HL-60 (cell line): Measurements from ENCODE around the gene TCF25.

Source experiments
- DNase-seq, 2 experiments: peaks; one replicate each; pipeline ENCODE4 v3.0.0-alpha.2; 2010 to 2020; ENCODE audit warnings: low read depth in 1 of 2, low spot score in 1 of 2
- H3K27ac ChIP-seq: fragments of 250-450 bp; sonication (Bioruptor Pico); replicated peaks from 2 replicates; pipeline ENCODE4 v1.5.1; 2020; ENCODE audit warnings: mild to moderate bottlenecking, moderate library complexity
- H3K27me3 ChIP-seq: fragments of 250-450 bp; sonication (Bioruptor Pico); 2 replicates; pipeline ENCODE4 v1.5.1; 2021; ENCODE audit warnings: mild to moderate bottlenecking, moderate library complexity; ENCODE audit not compliant: insufficient read depth, poor library complexity, severe bottlenecking
- H3K4me3 ChIP-seq: replicated peaks from 2 replicates; pipeline ENCODE4 v1.5.1; 2011; ENCODE audit warnings: mild to moderate bottlenecking, control low read depth, low read length; ENCODE audit not compliant: insufficient read depth
- GABPA ChIP-seq: IDR thresholded peaks from 2 replicates; pipeline ENCODE4 v1.6.1; 2012; ENCODE audit warnings: low read depth
- POLR2AphosphoS5 ChIP-seq: IDR thresholded peaks from 2 replicates; pipeline ENCODE4 v1.6.1; 2012; ENCODE audit warnings: low read depth
- SPI1 ChIP-seq: IDR thresholded peaks from 2 replicates; pipeline ENCODE4 v1.6.1; 2012; ENCODE audit warnings: low read depth, mild to moderate bottlenecking, borderline replicate concordance
- TF ChIP-seq, protein P1 (sequence below): IDR thresholded peaks from 2 replicates; pipeline ENCODE4 v1.6.1; 2012; ENCODE audit warnings: low read depth; ENCODE audit not compliant: insufficient replicate concordance
- TF ChIP-seq, protein P2 (sequence below): IDR thresholded peaks from one replicate; pipeline ENCODE4 v1.5.1; 2011; ENCODE audit warnings: low read length, control low read depth, inconsistent platforms; ENCODE audit not compliant: insufficient read depth

TCF25 gene

DNA sequence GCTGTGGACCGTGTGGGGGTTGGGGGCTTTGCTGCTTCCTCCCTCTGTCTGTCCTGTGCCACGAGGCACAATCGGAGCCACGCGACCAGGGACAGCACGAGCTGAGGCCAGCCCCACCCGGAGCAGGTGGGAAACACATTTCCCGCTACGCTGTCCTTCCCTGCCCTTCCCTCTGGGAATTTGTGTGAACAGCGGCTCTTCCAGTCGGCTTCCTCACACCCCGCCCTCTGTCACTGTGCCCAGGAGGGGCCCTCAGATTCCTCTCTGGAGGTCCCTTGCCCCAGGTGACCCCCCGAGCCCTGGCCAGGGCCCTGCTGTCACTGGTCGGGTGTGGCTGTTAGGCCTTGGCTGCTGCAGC, 25.5 kb upstream of the TCF25 start:
- Histone ChIP-seq H3K27ac (no peak overlapping the region), H3K4me3 (no peak overlapping the region), H3K27me3 (no peaks in the 10 kb centered on the region)
- DNase-seq = no peak
- TF ChIP-seq, protein P1, sequence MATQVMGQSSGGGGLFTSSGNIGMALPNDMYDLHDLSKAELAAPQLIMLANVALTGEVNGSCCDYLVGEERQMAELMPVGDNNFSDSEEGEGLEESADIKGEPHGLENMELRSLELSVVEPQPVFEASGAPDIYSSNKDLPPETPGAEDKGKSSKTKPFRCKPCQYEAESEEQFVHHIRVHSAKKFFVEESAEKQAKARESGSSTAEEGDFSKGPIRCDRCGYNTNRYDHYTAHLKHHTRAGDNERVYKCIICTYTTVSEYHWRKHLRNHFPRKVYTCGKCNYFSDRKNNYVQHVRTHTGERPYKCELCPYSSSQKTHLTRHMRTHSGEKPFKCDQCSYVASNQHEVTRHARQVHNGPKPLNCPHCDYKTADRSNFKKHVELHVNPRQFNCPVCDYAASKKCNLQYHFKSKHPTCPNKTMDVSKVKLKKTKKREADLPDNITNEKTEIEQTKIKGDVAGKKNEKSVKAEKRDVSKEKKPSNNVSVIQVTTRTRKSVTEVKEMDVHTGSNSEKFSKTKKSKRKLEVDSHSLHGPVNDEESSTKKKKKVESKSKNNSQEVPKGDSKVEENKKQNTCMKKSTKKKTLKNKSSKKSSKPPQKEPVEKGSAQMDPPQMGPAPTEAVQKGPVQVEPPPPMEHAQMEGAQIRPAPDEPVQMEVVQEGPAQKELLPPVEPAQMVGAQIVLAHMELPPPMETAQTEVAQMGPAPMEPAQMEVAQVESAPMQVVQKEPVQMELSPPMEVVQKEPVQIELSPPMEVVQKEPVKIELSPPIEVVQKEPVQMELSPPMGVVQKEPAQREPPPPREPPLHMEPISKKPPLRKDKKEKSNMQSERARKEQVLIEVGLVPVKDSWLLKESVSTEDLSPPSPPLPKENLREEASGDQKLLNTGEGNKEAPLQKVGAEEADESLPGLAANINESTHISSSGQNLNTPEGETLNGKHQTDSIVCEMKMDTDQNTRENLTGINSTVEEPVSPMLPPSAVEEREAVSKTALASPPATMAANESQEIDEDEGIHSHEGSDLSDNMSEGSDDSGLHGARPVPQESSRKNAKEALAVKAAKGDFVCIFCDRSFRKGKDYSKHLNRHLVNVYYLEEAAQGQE = no peak
- no peak for TF ChIP-seq GABPA
- no peak for TF ChIP-seq SPI1
- TF ChIP-seq POLR2AphosphoS5 = no peak
- TF ChIP-seq, protein P2, sequence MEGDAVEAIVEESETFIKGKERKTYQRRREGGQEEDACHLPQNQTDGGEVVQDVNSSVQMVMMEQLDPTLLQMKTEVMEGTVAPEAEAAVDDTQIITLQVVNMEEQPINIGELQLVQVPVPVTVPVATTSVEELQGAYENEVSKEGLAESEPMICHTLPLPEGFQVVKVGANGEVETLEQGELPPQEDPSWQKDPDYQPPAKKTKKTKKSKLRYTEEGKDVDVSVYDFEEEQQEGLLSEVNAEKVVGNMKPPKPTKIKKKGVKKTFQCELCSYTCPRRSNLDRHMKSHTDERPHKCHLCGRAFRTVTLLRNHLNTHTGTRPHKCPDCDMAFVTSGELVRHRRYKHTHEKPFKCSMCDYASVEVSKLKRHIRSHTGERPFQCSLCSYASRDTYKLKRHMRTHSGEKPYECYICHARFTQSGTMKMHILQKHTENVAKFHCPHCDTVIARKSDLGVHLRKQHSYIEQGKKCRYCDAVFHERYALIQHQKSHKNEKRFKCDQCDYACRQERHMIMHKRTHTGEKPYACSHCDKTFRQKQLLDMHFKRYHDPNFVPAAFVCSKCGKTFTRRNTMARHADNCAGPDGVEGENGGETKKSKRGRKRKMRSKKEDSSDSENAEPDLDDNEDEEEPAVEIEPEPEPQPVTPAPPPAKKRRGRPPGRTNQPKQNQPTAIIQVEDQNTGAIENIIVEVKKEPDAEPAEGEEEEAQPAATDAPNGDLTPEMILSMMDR = no peak

DNA sequence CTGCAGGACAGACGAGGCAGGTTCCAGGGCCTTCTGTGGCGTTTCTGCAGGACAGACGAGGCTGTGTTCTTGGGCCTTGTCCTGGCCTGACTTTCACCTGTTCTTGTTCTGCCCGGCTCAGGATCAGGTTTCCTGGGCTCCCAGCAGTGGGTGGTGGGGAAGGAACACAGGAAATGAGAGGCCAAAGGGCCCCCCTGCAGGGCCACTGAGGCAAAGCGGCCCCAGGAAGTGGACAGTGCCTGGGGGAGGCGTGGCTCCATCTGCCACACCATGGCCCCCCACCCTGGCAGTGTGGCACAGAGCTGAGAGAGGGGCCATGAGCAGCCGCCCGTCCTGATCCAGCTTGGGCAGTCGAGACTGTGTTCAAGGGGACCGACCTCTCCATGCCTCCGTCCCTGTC, 24.4 kb upstream of the TCF25 start:
- DNase-seq = no peak
- H3K27me3 ChIP-seq = no peaks in the 10 kb centered on the region
- H3K27ac ChIP-seq = no peak overlapping the region
- TF ChIP-seq POLR2AphosphoS5 = no peak
- TF ChIP-seq, protein P1 = no peak
- TF ChIP-seq GABPA = no peak
- no peak for TF ChIP-seq SPI1
- TF ChIP-seq, protein P2 = no peak
- H3K4me3 ChIP-seq = no peak overlapping the region

DNA sequence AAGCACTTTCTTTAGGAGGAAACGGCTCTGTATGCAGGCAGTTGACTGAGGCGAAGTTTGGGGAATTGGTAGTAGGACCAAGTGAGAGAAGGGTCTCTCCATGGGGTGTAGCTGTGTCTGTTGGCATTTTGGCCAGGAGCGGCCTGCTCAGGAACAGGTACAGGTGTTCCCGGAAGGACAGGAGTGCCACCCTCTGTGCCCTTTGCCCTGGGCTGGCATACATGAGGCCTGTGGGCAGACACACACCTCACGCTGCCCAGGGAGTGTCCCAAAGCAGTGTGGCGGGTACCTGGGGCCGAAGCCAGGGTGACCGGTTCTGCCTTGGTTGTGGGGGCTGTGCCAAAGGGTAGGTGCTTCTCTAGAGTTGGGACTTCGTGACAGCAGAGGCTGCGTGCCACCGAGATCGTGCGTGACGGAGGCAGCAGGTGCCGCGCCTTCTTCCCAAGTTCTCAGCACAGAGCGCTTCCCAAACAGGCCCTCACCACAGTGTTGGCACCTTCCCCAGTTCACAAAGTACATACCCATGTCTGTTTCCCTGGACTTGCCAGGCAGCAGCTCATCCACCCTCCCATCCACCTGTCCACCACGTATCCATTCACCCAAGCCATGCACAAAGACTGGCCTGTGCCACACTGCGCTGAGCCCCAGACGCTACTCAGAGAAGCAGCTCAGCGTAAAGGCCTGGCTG, 19.9 kb upstream of the TCF25 start:
- H3K27me3 ChIP-seq = peaks cover 2% of the 10 kb centered on the region

More for the DNA sequence above, 19.9 kb upstream of the TCF25 start:
- no peak for DNase-seq
- Histone ChIP-seq H3K4me3 (no peak overlapping the region), H3K27ac (no peak overlapping the region)
- no peak for TF ChIP-seq POLR2AphosphoS5
- TF ChIP-seq GABPA = no peak
- no peak for TF ChIP-seq SPI1
- TF ChIP-seq, protein P1 = no peak
- TF ChIP-seq, protein P2 = no peak
